Measurements from ENCODE around the gene RXFP2.

- TF ChIP-seq, protein P1, sequence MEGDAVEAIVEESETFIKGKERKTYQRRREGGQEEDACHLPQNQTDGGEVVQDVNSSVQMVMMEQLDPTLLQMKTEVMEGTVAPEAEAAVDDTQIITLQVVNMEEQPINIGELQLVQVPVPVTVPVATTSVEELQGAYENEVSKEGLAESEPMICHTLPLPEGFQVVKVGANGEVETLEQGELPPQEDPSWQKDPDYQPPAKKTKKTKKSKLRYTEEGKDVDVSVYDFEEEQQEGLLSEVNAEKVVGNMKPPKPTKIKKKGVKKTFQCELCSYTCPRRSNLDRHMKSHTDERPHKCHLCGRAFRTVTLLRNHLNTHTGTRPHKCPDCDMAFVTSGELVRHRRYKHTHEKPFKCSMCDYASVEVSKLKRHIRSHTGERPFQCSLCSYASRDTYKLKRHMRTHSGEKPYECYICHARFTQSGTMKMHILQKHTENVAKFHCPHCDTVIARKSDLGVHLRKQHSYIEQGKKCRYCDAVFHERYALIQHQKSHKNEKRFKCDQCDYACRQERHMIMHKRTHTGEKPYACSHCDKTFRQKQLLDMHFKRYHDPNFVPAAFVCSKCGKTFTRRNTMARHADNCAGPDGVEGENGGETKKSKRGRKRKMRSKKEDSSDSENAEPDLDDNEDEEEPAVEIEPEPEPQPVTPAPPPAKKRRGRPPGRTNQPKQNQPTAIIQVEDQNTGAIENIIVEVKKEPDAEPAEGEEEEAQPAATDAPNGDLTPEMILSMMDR (IDR thresholded peaks at IDR 0.05): no peak
- TF ChIP-seq POLR2AphosphoS5 (IDR thresholded peaks at IDR 0.05): no peak
- TF ChIP-seq POLR2A (IDR thresholded peaks at IDR 0.05): no peak
Measured at GRCh38 chr13:31849206-31849605, 109.9 kb downstream of the RXFP2 start.

Data from prostate gland (tissue), 2 donors.